K562 (cell line): ENCODE measurements around the gene CDCA7. TPM values are rescaled to one million over a fixed set of nuclear protein-coding genes. Genes with fewer than 3 reads are reported as not detected.

Source experiments
- AFF4 ChIP-seq: sonication (generic); formaldehyde crosslinking; IDR thresholded peaks from 2 replicates; pipeline ENCODE4 v1.8.0; 2023; ENCODE audit warnings: mild to moderate bottlenecking, missing genetic modification reagents
- CLOCK ChIP-seq: fragments of 250-450 bp; sonication (Bioruptor Pico); IDR thresholded peaks from 2 replicates; pipeline ENCODE4 v1.4.0; 2020; ENCODE audit warnings: mild to moderate bottlenecking, moderate library complexity, borderline replicate concordance
- DEAF1 ChIP-seq: fragments of 450-650 bp; formaldehyde crosslinking; IDR thresholded peaks from 2 replicates; pipeline ENCODE4 v1.4.0; 2020; ENCODE audit warnings: mild to moderate bottlenecking, moderate library complexity
- MAFK ChIP-seq: IDR thresholded peaks from 2 replicates; pipeline ENCODE4 v1.6.1; 2011; ENCODE audit warnings: low read length, improper control_type of control experiment
- MECOM ChIP-seq: fragments of 250-450 bp; sonication (Bioruptor Pico); IDR thresholded peaks from 2 replicates; pipeline ENCODE4 v1.8.0; 2022; ENCODE audit warnings: inconsistent platforms
- NONO ChIP-seq, 2 experiments: fragments of 200-400 bp in 1 of 2; fragments of 450-650 bp in 1 of 2; formaldehyde crosslinking in 1 of 2; IDR thresholded peaks; 2 replicates each; pipeline ENCODE4 v1.6.1; 2017; ENCODE audit warnings: low read depth in 2 of 2, mild to moderate bottlenecking in 2 of 2, moderate library complexity in 2 of 2, low read length in 1 of 2
- NR0B1 ChIP-seq: fragments of 450-650 bp; IDR thresholded peaks from one replicate; pipeline ENCODE4 v1.6.1; 2018; ENCODE audit warnings: mild to moderate bottlenecking, moderate library complexity; ENCODE audit not compliant: partially characterized antibody
- RFX5 ChIP-seq: IDR thresholded peaks from 2 replicates; pipeline ENCODE4 v1.6.1; 2011; ENCODE audit warnings: low read depth, mild to moderate bottlenecking, improper control_type of control experiment, low read length
- TBL1XR1 ChIP-seq, 2 experiments: IDR thresholded peaks; 2 replicates each; pipeline ENCODE4 v1.6.1; 2012; ENCODE audit warnings: improper control_type of control experiment in 2 of 2, low read length in 2 of 2, mild to moderate bottlenecking in 1 of 2
- TFAP4 ChIP-seq: sonication (generic); formaldehyde crosslinking; IDR thresholded peaks from 2 replicates; pipeline ENCODE4 v1.8.0; 2022; ENCODE audit warnings: missing genetic modification reagents, mild to moderate bottlenecking, moderate library complexity, borderline replicate concordance
- THAP7 ChIP-seq: fragments of 250-450 bp; sonication (Bioruptor Pico); IDR thresholded peaks from 2 replicates; pipeline ENCODE4 v1.5.0; 2021
- ZBTB43 ChIP-seq: sonication (generic); formaldehyde crosslinking; IDR thresholded peaks from 2 replicates; pipeline ENCODE4 v1.8.0; 2023; ENCODE audit warnings: mild to moderate bottlenecking, missing genetic modification reagents
- ZNF232 ChIP-seq: sonication (generic); formaldehyde crosslinking; IDR thresholded peaks from 2 replicates; pipeline ENCODE4 v1.8.0; 2022; ENCODE audit warnings: mild to moderate bottlenecking, missing genetic modification reagents
- ZNF551 ChIP-seq: fragments of 250-450 bp; sonication (Bioruptor Pico); IDR thresholded peaks from 2 replicates; pipeline ENCODE4 v1.5.0; 2021; ENCODE audit warnings: mild to moderate bottlenecking, moderate library complexity
- polyA plus RNA-seq, 8 experiments: library from polyadenylated mRNA; depleted of rRNA in 4 of 8; stranded (reverse) in 5 of 8; unstranded in 3 of 8; fragments of >200 nt; fragmentation: Nextera tagmentation in 2 of 8; fragmentation: Illumina TruSeq in 1 of 8; extraction: Ambion mirVana in 2 of 8; extraction: Trizol in 1 of 8; gene quantifications; 2 replicates each; pipeline versions ENCODE4 v1.2.1 to v1.2.3, GENCODE V29; 2011 to 2014; ENCODE audit warnings: inconsistent platforms in 1 of 8, missing spikeins in 1 of 8
- total RNA-seq, 7 experiments: library from RNA; depleted of rRNA in 6 of 7; stranded (reverse); fragments of >200 nt in 6 of 7; fragmentation: Illumina TruSeq in 2 of 7; extraction: Trizol in 2 of 7; gene quantifications; 2 replicates each; pipeline versions ENCODE4 v1.2.1 to v1.2.3, GENCODE V29; 2011 to 2021; ENCODE audit warnings: low replicate concordance in 1 of 7

The CDCA7 gene
- total and polyA plus RNA-seq, 9 of the 15 experiments (the other 6 are each of a cell fraction or from before 2014, with no cell fraction given), result 28.5 to 122 (median 51.0) TPM

- peak; percentile 86 for TF ChIP-seq ZBTB43 (CRISPR knock-in tag)
- peak; percentile 88 for TF ChIP-seq TFAP4 (CRISPR knock-in tag)
- TF ChIP-seq NR0B1, result no peak
- TF ChIP-seq ZNF551 (CRISPR knock-in tag), result no peak
- TF ChIP-seq ZNF232 (CRISPR knock-in tag), result peak; percentile 95
- TF ChIP-seq MAFK, result no peak
- peak; percentile 44 to 47; a peak in 1 of 4 replicates for TF ChIP-seq TBL1XR1 (IDR thresholded peaks at IDR 0.05; ENCODE audit: low read length in 2 of 2)
- no peak; a peak in 1 of 4 replicates for TF ChIP-seq NONO (IDR thresholded peaks at IDR 0.05; ENCODE audit: low read depth in 2 of 2, low read length in 1 of 2)
- no peak for TF ChIP-seq RFX5
- TF ChIP-seq AFF4, result peak; percentile 87; the same call in 1 of the 2 replicates
- no peak for TF ChIP-seq DEAF1 (CRISPR knock-in tag)
- TF ChIP-seq THAP7 (CRISPR knock-in tag), result no peak
- TF ChIP-seq MECOM (CRISPR knock-in tag), result no peak
- TF ChIP-seq CLOCK (CRISPR knock-in tag), result no peak
These were observed at the start of gene CDCA7 (continued) for GRCh38 chr2:173354582-173355131.
